Tibial nerve (tissue), 4 donors: ENCODE data around the gene TRIM3. TPM values are rescaled to one million over a fixed set of nuclear protein-coding genes. Genes with fewer than 3 reads are reported as not detected.
A peak's percentile ranks its signal among the peaks of the same experiment; 100 is the strongest.
"Not testable (repeated sequence)": the region's sequence is repeated elsewhere in the genome, so short reads cannot be mapped to it uniquely, and the experiment has no call there.

ENCODE experiments used
- DNase-seq, 2 donors: peaks; one replicate each; pipeline ENCODE4 v3.0.0-alpha.2; 2019; ENCODE audit warnings: low spot score in 2 of 2
- H3K27ac ChIP-seq, 4 donors: fragments of 200-600 bp; sonication (generic) in 3 of 4; one replicate each; pipeline ENCODE4 v1.5.1; 2017 to 2019; ENCODE audit warnings: mild to moderate bottlenecking in 1 of 4
- H3K27me3 ChIP-seq, 2 donors: fragments of 200-600 bp; sonication (generic) in 1 of 2; one replicate each; pipeline versions ENCODE4 v1.5.1 to v1.6.0; 2017 to 2019
- H3K36me3 ChIP-seq, 3 donors: fragments of 200-600 bp; sonication (generic); one replicate each; pipeline ENCODE4 v1.5.1; 2018 to 2019
- H3K4me1 ChIP-seq, 4 donors: fragments of 200-600 bp; sonication (generic) in 3 of 4; one replicate each; pipeline ENCODE4 v1.5.1; 2017 to 2019
- H3K4me3 ChIP-seq, 4 donors: fragments of 200-600 bp; sonication (generic) in 3 of 4; one replicate each; pipeline ENCODE4 v1.5.1; 2017 to 2019; ENCODE audit warnings: mild to moderate bottlenecking in 1 of 4, moderate library complexity in 1 of 4
- H3K9me3 ChIP-seq, 4 donors: fragments of 200-600 bp; sonication (generic) in 3 of 4; one replicate each; pipeline ENCODE4 v1.5.1; 2017 to 2019
- CTCF ChIP-seq, 5 experiments: fragments of 200-600 bp in 3 of 5; fragments of 450-650 bp in 2 of 5; sonication (generic) in 3 of 5; IDR thresholded peaks; one replicate each; pipeline ENCODE4 v1.5.1; 2016 to 2019; ENCODE audit warnings: antibody characterized with exemption in 5 of 5, mild to moderate bottlenecking in 3 of 5, moderate library complexity in 2 of 5
- EP300 ChIP-seq, 2 donors: sonication (generic); formaldehyde crosslinking; IDR thresholded peaks; one replicate each; pipeline ENCODE4 v1.6.1; 2017; ENCODE audit warnings: antibody characterized with exemption in 2 of 2, mild to moderate bottlenecking in 1 of 2
- POLR2A ChIP-seq, 2 donors: fragments of 450-650 bp; IDR thresholded peaks; one replicate each; pipeline ENCODE4 v1.6.1; 2017; ENCODE audit warnings: antibody characterized with exemption in 2 of 2, mild to moderate bottlenecking in 2 of 2, moderate library complexity in 2 of 2
- WGBS, 2 donors: methylation state at CpG; one replicate each; pipeline ENCODE4 v1.1.5; 2018; 5-methylcytosine and 5-hydroxymethylcytosine counted together
- total RNA-seq, 4 donors: library from RNA; depleted of rRNA; stranded (reverse); fragments of >200 nt; gene quantifications; one replicate each; pipeline ENCODE4 v1.1.0, GENCODE V29; 2016

TRIM3 gene
- 10 to 100 TPM; 25.6 to 47.7 (median 31.8) TPM for total RNA-seq

- no peaks in the 10 kb centered on the region for H3K9me3 ChIP-seq
- 0 to 1% methylated on average over 44 to 62 of the region's 87 CpGs for WGBS, 2 donors
- peak within 1 kb of the TSS; percentile 64 to 92 (median 83) for H3K4me3 ChIP-seq
- peak within 1 kb of the TSS; percentile 81 to 97 (median 92) for H3K27ac ChIP-seq
- peaks cover 0 to 25% (median 0%) of the 10 kb centered on the region in 3 donors for H3K36me3 ChIP-seq
- peak; percentile 87 to 92 for DNase-seq
- H3K4me1 ChIP-seq, result peaks cover 0 to 44% (median 12%) of the 10 kb centered on the region in 4 donors
- TF ChIP-seq POLR2A (IDR thresholded peaks at IDR 0.05) (peak; percentile 50 to 90), CTCF (IDR thresholded peaks at IDR 0.05) (peak in 2 of 5 experiments; percentile 8 to 21), EP300 (IDR thresholded peaks at IDR 0.05) (peak in 1 of 2 donors; percentile 60)
- H3K27me3 ChIP-seq, result no peaks in the 10 kb centered on the region
These were observed at the start of gene TRIM3 for GRCh38 chr11:6473451-6474412. TSS of gene TRIM3 (minus strand) at chr11:6473941. CDS start at chr11:6465695, 8,246 bp downstream.

GRCh38 chr11:6523253-6523652, 49.5 kb upstream of the TRIM3 start:
- no peaks in the 10 kb centered on the region for H3K27me3 ChIP-seq
- H3K4me3 ChIP-seq, result no peak overlapping the region
- H3K9me3 ChIP-seq, result no peaks in the 10 kb centered on the region
- no peak for DNase-seq
- H3K4me1 ChIP-seq, result no peaks in the 10 kb centered on the region
- 2% methylated on average over 1 of the region's 1 CpG for WGBS, 2 donors
- no peak overlapping the region for H3K27ac ChIP-seq
- peaks cover 0 to 57% (median 0%) of the 10 kb centered on the region in 3 donors for H3K36me3 ChIP-seq
- TF ChIP-seq EP300 (IDR thresholded peaks at IDR 0.05) (no peak), CTCF (IDR thresholded peaks at IDR 0.05) (no peak), POLR2A (IDR thresholded peaks at IDR 0.05) (no peak)

- H3K9me3 ChIP-seq, H3K27me3 ChIP-seq, H3K4me3 ChIP-seq, H3K27ac ChIP-seq, DNase-seq, H3K4me1 ChIP-seq: not testable (repeated sequence)
- peaks cover 0 to 54% (median 0%) of the 10 kb centered on the region in 3 donors for H3K36me3 ChIP-seq
- WGBS, 2 donors, result 92% methylated on average over 3 of the region's 3 CpGs
These were observed 48.2 kb upstream of the TRIM3 start for GRCh38 chr11:6521946-6522345.

GRCh38 chr11:6520265-6520664, 46.5 kb upstream of the TRIM3 start:
- no peak for DNase-seq

GRCh38 chr11:6516865-6517264, 43.1 kb upstream of the TRIM3 start:
- TF ChIP-seq EP300 (IDR thresholded peaks at IDR 0.05) (no peak), POLR2A (IDR thresholded peaks at IDR 0.05) (no peak), CTCF (IDR thresholded peaks at IDR 0.05) (no peak)
- no peak for DNase-seq
- Histone ChIP-seq H3K27me3 (no peaks in the 10 kb centered on the region), H3K9me3 (no peaks in the 10 kb centered on the region), H3K27ac (no peak overlapping the region), H3K36me3 (peaks cover 0 to 76% (median 7%) of the 10 kb centered on the region in 3 donors), H3K4me3 (no peak overlapping the region), H3K4me1 (no peaks in the 10 kb centered on the region)

More at GRCh38 chr11:6520265-6520664, 46.5 kb upstream of the TRIM3 start:
- Histone ChIP-seq H3K27me3 (no peaks in the 10 kb centered on the region), H3K9me3 (no peaks in the 10 kb centered on the region), H3K4me3 (no peak overlapping the region), H3K36me3 (peaks cover 0 to 58% (median 0%) of the 10 kb centered on the region in 3 donors), H3K27ac (no peak overlapping the region), H3K4me1 (no peaks in the 10 kb centered on the region)
- 85 to 86% methylated on average over 3 of the region's 3 CpGs for WGBS, 2 donors
- TF ChIP-seq EP300 (IDR thresholded peaks at IDR 0.05) (no peak), CTCF (IDR thresholded peaks at IDR 0.05) (no peak), POLR2A (IDR thresholded peaks at IDR 0.05) (no peak)
